GM12891 (cell line): ENCODE data around the gene EXOC4.

Experiments used
- DNase-seq: peaks from one replicate; pipeline ENCODE4 v3.0.0; 2011; ENCODE audit warnings: low spot score; ENCODE audit not compliant: insufficient read length
- FAIRE-seq: peaks from 2 replicates; lab custom pipeline; 2011; peaks lifted over from hg19 to GRCh38; lab: Jason Lieb, UNC
- PAX5 ChIP-seq: IDR thresholded peaks from 2 replicates; pipeline ENCODE4 v1.6.1; 2011; ENCODE audit warnings: low read length, moderate library complexity, mild to moderate bottlenecking; ENCODE audit not compliant: insufficient read depth, severe bottlenecking
- POLR2A ChIP-seq: IDR thresholded peaks from 2 replicates; pipeline ENCODE4 v1.6.1; 2011; ENCODE audit warnings: low read depth, low read length, control low read depth
- POLR2AphosphoS5 ChIP-seq: IDR thresholded peaks from 2 replicates; pipeline ENCODE4 v1.6.1; 2011; ENCODE audit warnings: low read depth, low read length, control low read depth
- POU2F2 ChIP-seq: IDR thresholded peaks from 2 replicates; pipeline ENCODE4 v1.6.1; 2011; ENCODE audit warnings: low read depth, mild to moderate bottlenecking, control low read depth, low read length, moderate library complexity
- SPI1 ChIP-seq: IDR thresholded peaks from 2 replicates; pipeline ENCODE4 v1.6.1; 2011; ENCODE audit warnings: low read depth, low read length, control low read depth
- TAF1 ChIP-seq: IDR thresholded peaks from 2 replicates; pipeline ENCODE4 v1.6.1; 2011; ENCODE audit warnings: low read depth, low read length, control low read depth

EXOC4 gene

DNA sequence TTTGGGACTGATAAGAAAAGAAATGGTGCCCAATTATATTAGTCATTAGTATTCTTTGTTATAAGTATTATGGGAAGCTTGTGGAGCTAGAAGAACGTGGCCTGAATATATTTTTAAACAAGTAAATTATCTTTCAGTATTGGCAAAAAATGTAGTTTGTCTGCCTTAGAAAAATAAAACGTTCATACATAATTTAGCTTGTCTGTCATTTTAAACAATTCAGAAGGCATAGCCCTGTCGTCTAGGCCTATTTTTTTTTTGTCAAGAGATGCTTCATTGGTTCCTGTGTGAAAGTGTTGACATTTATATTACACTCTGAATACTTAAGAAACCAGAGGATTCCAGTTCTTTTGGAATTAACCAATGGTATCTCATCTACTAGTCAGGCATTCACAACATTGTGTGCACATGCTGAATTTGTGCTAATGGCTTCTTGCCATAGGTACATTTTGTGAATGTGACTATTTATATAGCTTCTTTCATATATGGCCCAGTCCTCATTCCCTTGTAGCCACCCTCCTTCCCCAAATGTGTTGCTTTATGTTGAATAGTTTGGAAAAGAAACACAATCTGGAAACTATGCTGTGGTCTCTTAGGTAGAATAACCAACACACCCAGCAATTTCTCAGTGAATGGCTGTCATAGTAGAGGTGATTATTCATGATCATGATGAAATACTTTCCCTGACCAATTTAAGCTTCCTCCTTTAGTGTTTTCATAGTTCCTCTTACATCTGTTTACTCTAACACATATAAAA lies 435.8 kb downstream of the EXOC4 start:
- DNase-seq (no peak), FAIRE-seq (no peak)
- no peak for TF ChIP-seq POLR2A
- TF ChIP-seq TAF1: no peak
- TF ChIP-seq PAX5: no peak
- TF ChIP-seq POU2F2: no peak
- TF ChIP-seq POLR2AphosphoS5: no peak
- TF ChIP-seq SPI1: no peak

DNA sequence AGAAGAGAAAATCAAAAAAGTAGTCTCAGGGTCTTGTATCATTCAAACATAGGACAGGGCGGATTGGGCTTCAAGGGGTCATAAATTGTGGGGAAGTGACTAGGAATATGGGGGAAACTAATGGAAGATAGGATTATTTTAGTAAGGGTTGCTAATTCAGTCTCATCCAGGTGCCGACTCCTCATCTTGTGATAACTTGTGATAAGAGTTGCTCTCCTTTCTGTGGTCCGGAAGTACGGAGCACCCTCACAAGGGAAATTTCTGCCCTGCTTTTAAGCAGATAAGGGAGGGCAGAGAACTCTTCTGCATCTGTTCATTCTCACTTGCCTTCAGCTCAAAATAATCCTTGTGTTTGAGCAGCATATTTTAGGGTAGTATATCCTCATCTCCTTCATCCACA lies 437.9 kb downstream of the EXOC4 start:
- TF ChIP-seq PAX5 (no peak), POLR2AphosphoS5 (no peak), TAF1 (no peak), SPI1 (no peak), POU2F2 (no peak), POLR2A (no peak)
- FAIRE-seq: no peak

DNA sequence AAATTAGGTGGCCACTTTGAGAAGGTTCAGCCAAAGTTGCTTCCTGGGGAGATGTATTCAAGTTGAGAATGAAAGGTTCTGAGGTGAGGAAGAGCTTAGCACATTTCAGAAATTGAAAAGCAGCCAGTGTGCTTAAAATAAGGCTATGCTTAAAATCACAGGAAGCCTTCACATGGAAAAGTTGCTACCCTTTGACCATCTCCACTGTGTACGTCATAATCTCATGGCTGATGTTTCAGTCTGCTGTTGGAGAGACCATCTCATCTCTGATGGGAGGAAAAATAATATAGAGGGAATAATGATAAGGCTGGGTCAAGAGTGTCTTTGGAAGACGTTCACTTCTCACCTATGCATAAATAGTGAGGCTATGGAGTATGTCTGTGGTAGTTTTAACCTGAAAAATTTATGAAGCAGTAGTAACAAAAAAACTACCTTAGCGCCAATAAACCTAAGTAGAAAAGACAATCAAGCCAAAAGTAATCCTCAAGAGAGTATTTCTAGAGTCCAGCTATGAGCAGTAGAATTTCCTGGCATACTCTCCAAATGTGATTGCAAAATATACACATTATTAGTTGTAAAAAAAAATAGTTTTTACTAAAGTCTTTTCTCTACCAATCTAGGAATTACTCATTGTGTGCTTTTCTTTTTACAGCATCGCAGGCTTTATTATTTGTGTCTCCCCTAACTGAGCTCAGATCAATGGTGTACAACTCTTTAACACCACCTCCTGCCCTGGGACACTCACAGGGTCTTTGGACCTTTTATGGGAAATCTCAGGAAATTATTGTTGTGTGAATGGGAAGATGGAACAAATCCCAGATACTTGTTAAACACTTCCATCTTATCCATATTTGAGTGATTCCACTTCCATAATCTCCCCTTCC lies 439.1 kb downstream of the EXOC4 start:
- FAIRE-seq (no peak), DNase-seq (no peak)
- TF ChIP-seq POLR2A (no peak), POLR2AphosphoS5 (no peak)

More for the DNA sequence above, 437.9 kb downstream of the EXOC4 start:
- no peak for DNase-seq

DNA sequence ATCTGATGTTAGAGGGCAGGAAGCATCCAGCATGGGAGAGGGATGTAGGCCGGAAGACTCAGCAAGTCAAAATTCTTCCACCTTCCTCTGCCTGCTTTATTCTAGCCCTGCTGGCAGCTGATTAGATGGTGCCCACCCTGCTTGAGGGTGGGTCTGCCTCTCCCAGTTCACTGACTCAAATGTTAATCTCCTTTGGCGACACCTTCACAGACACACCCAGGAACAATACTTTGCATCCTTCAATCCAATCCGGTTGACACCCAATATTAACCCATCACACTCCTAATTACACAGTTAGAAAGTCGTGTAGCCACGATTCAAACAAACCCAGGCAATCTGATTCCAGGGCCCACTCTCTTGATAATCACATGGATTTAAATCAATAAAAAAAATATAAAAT lies 440.4 kb downstream of the EXOC4 start:
- TF ChIP-seq POU2F2 (no peak), PAX5 (no peak), POLR2AphosphoS5 (no peak), SPI1 (no peak)
- no peak for FAIRE-seq
- DNase-seq: no peak

DNA sequence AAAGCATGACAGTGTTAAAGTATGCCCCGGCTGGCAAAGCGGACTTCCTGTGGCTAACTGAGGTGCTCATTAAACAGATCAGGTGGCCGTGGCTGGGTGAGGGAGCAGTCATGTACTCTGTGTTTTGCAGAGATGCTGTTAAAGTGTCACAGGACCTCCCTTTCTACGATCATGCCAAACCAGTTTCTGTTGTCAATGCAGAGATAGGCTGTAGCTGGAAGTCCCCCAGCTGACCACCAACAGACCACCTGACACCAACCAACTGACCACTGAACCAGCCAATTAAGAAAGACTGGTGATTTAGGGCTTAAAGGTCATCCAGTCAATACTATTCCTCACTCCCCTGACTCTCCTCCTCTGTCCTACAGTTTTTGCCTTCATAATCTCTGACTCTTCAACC lies 443.2 kb downstream of the EXOC4 start:
- FAIRE-seq: peak; percentile 28
- no peak for DNase-seq
- TF ChIP-seq SPI1: no peak
- TF ChIP-seq POU2F2: no peak
- TF ChIP-seq TAF1: no peak
- TF ChIP-seq PAX5: no peak
- no peak for TF ChIP-seq POLR2A
- TF ChIP-seq POLR2AphosphoS5: no peak

DNA sequence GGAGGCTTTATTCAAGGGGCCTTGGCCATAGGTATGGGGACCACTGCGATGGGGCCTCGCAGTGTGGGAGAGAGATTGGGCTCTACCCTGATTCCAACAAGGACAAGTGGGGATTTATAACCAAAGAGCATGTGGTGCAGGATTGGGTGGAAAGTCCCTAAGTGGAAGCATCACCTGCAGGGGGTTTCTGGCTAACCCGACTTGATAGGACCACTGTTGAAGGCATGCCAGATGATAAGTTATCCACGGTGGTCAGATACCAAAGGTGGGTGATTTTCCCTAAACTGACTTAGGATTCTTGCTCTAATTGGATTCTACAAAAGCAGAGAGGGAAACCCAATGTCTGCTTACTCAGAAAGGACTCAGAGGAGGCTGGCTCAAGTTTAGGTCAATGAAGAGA lies 444.7 kb downstream of the EXOC4 start:
- TF ChIP-seq PAX5 (no peak), TAF1 (no peak), POLR2A (no peak), POU2F2 (no peak), SPI1 (no peak), POLR2AphosphoS5 (no peak)
- no peak for DNase-seq
- no peak for FAIRE-seq

DNA sequence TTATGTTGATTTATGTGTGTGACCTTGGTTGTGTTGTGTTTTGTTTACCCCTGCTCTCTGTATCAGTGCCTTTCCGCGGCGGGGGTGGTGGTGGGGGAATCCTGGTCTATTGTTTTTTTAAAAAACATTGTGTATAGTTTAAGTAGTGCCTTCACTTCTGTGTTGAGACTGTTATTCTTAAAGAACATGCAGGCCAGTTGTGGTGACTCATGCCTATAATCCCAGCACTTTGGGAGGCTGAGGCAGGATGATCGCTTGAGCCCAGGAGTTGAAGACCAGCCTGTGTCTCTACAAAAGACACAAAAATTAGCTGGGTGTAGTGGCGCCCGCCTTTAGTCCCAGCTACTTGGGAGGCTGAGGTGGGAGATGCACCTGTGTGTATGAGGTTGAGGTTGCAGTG lies 445.2 kb downstream of the EXOC4 start:
- TF ChIP-seq POU2F2 (no peak), SPI1 (no peak), TAF1 (no peak), POLR2A (no peak), POLR2AphosphoS5 (no peak), PAX5 (no peak)
- no peak for DNase-seq
- no peak for FAIRE-seq

DNA sequence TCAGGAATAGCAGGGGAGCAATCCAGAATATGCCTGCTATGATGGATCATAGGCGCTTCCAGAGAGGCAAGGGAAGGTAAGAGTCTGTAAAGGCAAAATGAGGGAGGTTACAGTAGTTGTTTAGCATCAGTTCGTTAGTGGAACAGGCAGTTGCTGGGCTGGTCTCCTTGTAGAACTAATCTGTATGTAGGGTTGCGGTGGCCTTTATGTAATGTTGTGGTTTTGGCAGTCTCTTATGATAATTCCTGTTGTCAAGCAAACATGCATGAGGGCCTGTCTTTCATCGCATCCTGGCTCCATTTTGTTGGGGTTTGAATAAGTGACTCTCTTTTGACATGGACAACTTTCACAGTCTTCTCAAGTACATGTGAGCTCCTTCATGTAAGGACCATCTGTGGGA lies 446.5 kb downstream of the EXOC4 start:
- FAIRE-seq: no peak
- TF ChIP-seq TAF1: no peak
- TF ChIP-seq SPI1: no peak
- no peak for TF ChIP-seq POLR2AphosphoS5
- DNase-seq: no peak

DNA sequence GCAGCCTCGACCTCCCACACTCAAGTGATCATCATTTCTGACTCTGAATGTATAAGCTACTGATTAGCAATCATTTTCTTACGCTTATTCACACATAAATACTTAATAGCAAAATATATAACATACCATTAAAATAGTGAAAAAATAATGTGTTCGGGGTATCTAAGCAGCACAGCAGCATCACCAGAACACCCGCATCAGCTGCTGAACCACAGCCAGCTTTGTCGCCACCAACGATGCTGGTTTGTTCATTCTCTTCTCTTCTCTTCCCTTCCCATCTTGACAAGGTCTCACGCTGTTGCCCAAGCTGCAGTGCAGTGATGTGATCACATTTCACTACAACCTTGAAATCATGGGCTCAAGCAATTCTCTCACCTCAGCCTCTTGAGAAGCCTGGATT lies 449.2 kb downstream of the EXOC4 start:
- DNase-seq (no peak), FAIRE-seq (peak; percentile 5)
- TF ChIP-seq PAX5 (no peak), TAF1 (no peak), POLR2A (no peak), POLR2AphosphoS5 (no peak), SPI1 (no peak), POU2F2 (no peak)

DNA sequence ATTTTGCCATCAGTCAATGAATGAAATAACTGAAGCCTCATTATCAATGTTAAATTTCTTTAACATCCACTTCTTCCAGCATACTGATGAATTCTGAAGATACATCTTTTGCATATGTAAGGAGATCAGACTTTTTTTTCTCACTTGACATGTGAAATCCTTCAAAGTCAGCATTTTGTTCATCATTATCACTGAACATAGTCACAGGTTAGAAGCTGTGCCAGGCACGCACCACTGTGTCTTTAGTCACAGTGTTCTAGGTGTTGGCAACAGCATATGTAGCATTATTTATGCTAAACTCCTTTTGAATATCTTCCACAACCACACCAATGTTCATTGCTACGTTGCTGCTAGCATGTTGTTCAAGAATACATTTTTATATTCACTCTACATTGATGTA lies 450.1 kb downstream of the EXOC4 start:
- FAIRE-seq: peak; percentile 9
- DNase-seq: no peak
- no peak for TF ChIP-seq POLR2AphosphoS5
- TF ChIP-seq SPI1: no peak
- no peak for TF ChIP-seq PAX5
- no peak for TF ChIP-seq TAF1
- no peak for TF ChIP-seq POLR2A
- TF ChIP-seq POU2F2: no peak
